ENCODE measurements around the gene PLAGL1. TPM values are rescaled to one million over a fixed set of nuclear protein-coding genes. Genes with fewer than 3 reads are reported as not detected.
"Not testable (repeated sequence)": the region's sequence is repeated elsewhere in the genome, so short reads cannot be mapped to it uniquely, and the experiment has no call there.

The PLAGL1 gene
- total and polyA plus RNA-seq, 11 donors, result 6.6 to 27.3 (median 9.5) TPM

GRCh38 chr6:144052488-144052887 is 44.4 kb upstream of the PLAGL1 start:
- Histone ChIP-seq H3K27ac (no peak overlapping the region), H3K9me3 (no peaks in the 10 kb centered on the region), H3K27me3 (no peaks in the 10 kb centered on the region), H3K36me3 (no peaks in the 10 kb centered on the region), H3K4me3 (no peak overlapping the region), H3K4me1 (peaks cover 0 to 6% (median 0%) of the 10 kb centered on the region in 12 donors)
- intact Hi-C loops (cut with DNase I), result no loop called here
- DNase-seq (no peak), ATAC-seq (no peak)
- TF ChIP-seq CTCF (IDR thresholded peaks at IDR 0.05), result no peak
- no peak for TF ChIP-seq POLR2A (IDR thresholded peaks at IDR 0.05)

GRCh38 chr6:144049386-144049785 is 41.3 kb upstream of the PLAGL1 start:
- H3K9me3 ChIP-seq, result peaks cover 0 to 15% (median 0%) of the 10 kb centered on the region in 12 donors
- H3K27me3 ChIP-seq, result no peaks in the 10 kb centered on the region
- no peaks in the 10 kb centered on the region for H3K4me1 ChIP-seq
- 60 to 81% (median 72%) methylated on average over 1 of the region's 1 CpG for WGBS, 4 donors
- H3K36me3 ChIP-seq, result no peaks in the 10 kb centered on the region
- intact Hi-C loops (cut with DNase I), result no loop called here
- H3K4me3 ChIP-seq, result no peak overlapping the region
- no peak for DNase-seq
- H3K27ac ChIP-seq, result no peak overlapping the region
- no peak for ATAC-seq
- TF ChIP-seq CTCF (IDR thresholded peaks at IDR 0.05), result no peak
- TF ChIP-seq POLR2A (IDR thresholded peaks at IDR 0.05), result no peak

GRCh38 chr6:144047688-144048087 is 39.6 kb upstream of the PLAGL1 start:
- no peak overlapping the region for H3K27ac ChIP-seq
- TF ChIP-seq POLR2A (IDR thresholded peaks at IDR 0.05) (no peak), CTCF (IDR thresholded peaks at IDR 0.05) (no peak)

GRCh38 chr6:144046672-144047071 is 38.6 kb upstream of the PLAGL1 start:
- H3K4me1 ChIP-seq; H3K36me3 ChIP-seq; ATAC-seq; H3K4me3 ChIP-seq; H3K27ac ChIP-seq; DNase-seq; H3K27me3 ChIP-seq; intact Hi-C loops (cut with DNase I): not testable (repeated sequence)
- 76 to 83% (median 80%) methylated on average over 7 to 8 of the region's 8 CpGs for WGBS, 4 donors
- peaks cover 0 to 18% (median 0%) of the 10 kb centered on the region in 12 donors for H3K9me3 ChIP-seq

More at GRCh38 chr6:144047688-144048087, 39.6 kb upstream of the PLAGL1 start:
- intact Hi-C loops (cut with DNase I), result no loop called here
- DNase-seq (no peak), ATAC-seq (no peak)
- WGBS, 4 donors, result 55 to 74% (median 61%) methylated on average over 1 of the region's 1 CpG
- Histone ChIP-seq H3K27me3 (no peaks in the 10 kb centered on the region), H3K36me3 (no peaks in the 10 kb centered on the region), H3K9me3 (peaks cover 0 to 18% (median 0%) of the 10 kb centered on the region in 12 donors), H3K4me3 (no peak overlapping the region), H3K4me1 (no peaks in the 10 kb centered on the region)

GRCh38 chr6:144044989-144045388 is 36.9 kb upstream of the PLAGL1 start:
- DNase-seq; H3K4me3 ChIP-seq; H3K4me1 ChIP-seq; ATAC-seq; intact Hi-C loops (cut with DNase I); H3K27ac ChIP-seq; H3K27me3 ChIP-seq; H3K36me3 ChIP-seq: not testable (repeated sequence)
- H3K9me3 ChIP-seq, result peaks cover 0 to 21% (median 0%) of the 10 kb centered on the region in 12 donors
- WGBS, 4 donors, result 83 to 90% (median 86%) methylated on average over 2 of the region's 2 CpGs

Data from heart left ventricle (tissue), 16 donors.